OCI-LY7 (cell line): ENCODE measurements around the gene SETD7. TPM values are rescaled to one million over a fixed set of nuclear protein-coding genes. Genes with fewer than 3 reads are reported as not detected.

Experiments
- BruUV-seq: library from RNA; stranded (reverse); fragments of 400-500 nt; replicated peaks from 2 replicates; lab custom pipeline; 2021; lab: Mats Ljungman, UMichigan
- CTCF ChIA-PET: fragments of 300-600 bp; sonication (Branson Sonifier 250); formaldehyde crosslinking; loops from one replicate; lab custom pipeline; 2022; ENCODE audit warnings: antibody characterized with exemption; ENCODE audit not compliant: unreplicated experiment; lab: Charles Lee
- POLR2A ChIA-PET: fragments of 300-600 bp; sonication (Branson Sonifier 250); formaldehyde crosslinking; loops from one replicate; lab custom pipeline; 2022; ENCODE audit warnings: antibody characterized with exemption; lab: Charles Lee
- DNase-seq: peaks from one replicate; pipeline ENCODE4 v3.0.0-alpha.2; 2015; ENCODE audit warnings: low spot score
- H2AFZ ChIP-seq: fragments of 200-600 bp; sonication (generic), shearing (Covaris generic); 2 replicates; pipeline ENCODE4 v1.6.1; 2014; ENCODE audit warnings: mild to moderate bottlenecking, antibody characterized with exemption, low read length, moderate library complexity
- H3K27ac ChIP-seq: fragments of 200-600 bp; sonication (generic); 2 replicates; pipeline ENCODE4 v1.5.1; 2014; ENCODE audit warnings: mixed run types, low read depth, mild to moderate bottlenecking, moderate library complexity, low read length, inconsistent platforms; ENCODE audit not compliant: poor library complexity, severe bottlenecking
- H3K36me3 ChIP-seq: fragments of 200-600 bp; sonication (generic); 2 replicates; pipeline ENCODE4 v1.6.1; 2014; ENCODE audit warnings: mild to moderate bottlenecking, antibody characterized with exemption, low read length, moderate library complexity, mixed read lengths; ENCODE audit not compliant: insufficient read depth
- H3K4me1 ChIP-seq: fragments of 200-600 bp; sonication (generic); 2 replicates; pipeline ENCODE4 v1.5.1; 2014; ENCODE audit warnings: mild to moderate bottlenecking, low read length; ENCODE audit not compliant: insufficient read depth, poor library complexity, severe bottlenecking
- H3K4me2 ChIP-seq: fragments of 200-600 bp; sonication (generic); 2 replicates; pipeline ENCODE4 v1.6.1; 2014; ENCODE audit warnings: mild to moderate bottlenecking, low read length
- H3K4me3 ChIP-seq: fragments of 200-600 bp; sonication (generic); 2 replicates; pipeline ENCODE4 v1.5.1; 2014; ENCODE audit warnings: mild to moderate bottlenecking, low read depth, low read length; ENCODE audit not compliant: poor library complexity, severe bottlenecking
- H3K79me2 ChIP-seq: fragments of 200-600 bp; sonication (generic); 2 replicates; pipeline ENCODE4 v1.6.1; 2016; ENCODE audit warnings: low read depth, mild to moderate bottlenecking, low read length, moderate library complexity, mixed read lengths; ENCODE audit not compliant: insufficient read depth
- H3K9me2 ChIP-seq: fragments of 200-600 bp; sonication (generic); 2 replicates; pipeline ENCODE4 v1.6.1; 2016; ENCODE audit warnings: mild to moderate bottlenecking, low read length, mixed read lengths; ENCODE audit not compliant: insufficient read depth
- H3K9me3 ChIP-seq: fragments of 200-600 bp; sonication (generic); 2 replicates; pipeline ENCODE4 v1.6.1; 2014; ENCODE audit warnings: mild to moderate bottlenecking, mixed run types, low read length, mixed read lengths
- H4K20me1 ChIP-seq: fragments of 200-600 bp; sonication (generic); 2 replicates; pipeline ENCODE4 v1.6.1; 2014; ENCODE audit warnings: mild to moderate bottlenecking, antibody characterized with exemption, low read length, moderate library complexity, mixed read lengths; ENCODE audit not compliant: insufficient read depth
- EZH2phosphoT487 ChIP-seq: fragments of 200-600 bp; sonication (generic); IDR thresholded peaks from 2 replicates; pipeline ENCODE4 v1.6.1; 2018; ENCODE audit warnings: low read depth, borderline replicate concordance, mild to moderate bottlenecking, mixed run types, antibody characterized with exemption, low read length, moderate library complexity, mixed read lengths
- intact Hi-C: fragments of 100-400 bp; cut with micrococcal nuclease; formaldehyde crosslinking; loops from one replicate; pipeline ENCODE4 v1.10.0; 2022; ENCODE audit not compliant: unreplicated experiment
- total RNA-seq, 2 experiments: library from RNA; depleted of rRNA in 1 of 2; stranded (reverse); fragments of >200 nt in 1 of 2; shearing (Covaris generic) in 1 of 2; gene quantifications; 2 replicates each; pipeline ENCODE4 v1.2.3, GENCODE V29; 2014 to 2022
- TF ChIP-seq, protein P1 (sequence below): fragments of 200-600 bp; sonication (generic); conservative IDR thresholded peaks from 2 replicates; pipeline ENCODE4 v1.5.1; 2014; ENCODE audit warnings: mild to moderate bottlenecking, antibody characterized with exemption, low read length, moderate library complexity, mixed read lengths

Gene SETD7
- total RNA-seq, 2 experiments from 2014 or later, result 17.6 to 37.3 TPM

DNA sequence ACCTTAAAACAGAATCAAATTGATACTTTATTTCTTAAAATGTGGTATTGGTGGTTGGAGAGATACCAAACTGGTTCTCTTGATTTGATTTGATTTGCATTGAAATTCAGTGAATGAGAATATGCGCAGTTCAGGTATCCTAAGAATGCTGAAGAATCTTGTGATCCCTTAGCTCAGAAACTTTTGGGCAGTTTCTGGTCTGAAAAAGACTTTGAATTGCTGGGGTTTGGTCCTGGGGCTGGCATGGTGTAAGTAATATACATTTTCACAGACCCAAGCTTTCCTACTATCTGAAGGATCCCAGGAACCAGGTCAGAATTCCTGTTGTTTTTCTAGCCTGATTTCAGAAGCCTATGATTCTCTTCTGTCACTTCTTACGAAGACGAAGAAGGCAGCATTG lies 95.5 kb downstream of the SETD7 start:
- intact Hi-C loops, result no loop called here
- Histone ChIP-seq H3K9me2 (no peaks in the 10 kb centered on the region), H3K4me1 (peaks cover 24% of the 10 kb centered on the region), H3K27ac (no peak overlapping the region), H3K4me3 (no peak overlapping the region), H2AFZ (no peak overlapping the region), H3K4me2 (no peak overlapping the region), H3K79me2 (peaks cover 61% of the 10 kb centered on the region), H4K20me1 (peaks cover 14% of the 10 kb centered on the region; the same call in 1 of the 2 replicates), H3K36me3 (peaks cover 21% of the 10 kb centered on the region), H3K9me3 (no peaks in the 10 kb centered on the region)
- no TSS peak for BruUV-seq
- ChIA-PET CTCF (no interaction called here), POLR2A (interaction anchor here (0.8 kb wide), 3 partner anchors 10 to 44 kb away, joined by 3 read pairs; no protein-coding TSS in a partner anchor)
- TF ChIP-seq, protein P1, sequence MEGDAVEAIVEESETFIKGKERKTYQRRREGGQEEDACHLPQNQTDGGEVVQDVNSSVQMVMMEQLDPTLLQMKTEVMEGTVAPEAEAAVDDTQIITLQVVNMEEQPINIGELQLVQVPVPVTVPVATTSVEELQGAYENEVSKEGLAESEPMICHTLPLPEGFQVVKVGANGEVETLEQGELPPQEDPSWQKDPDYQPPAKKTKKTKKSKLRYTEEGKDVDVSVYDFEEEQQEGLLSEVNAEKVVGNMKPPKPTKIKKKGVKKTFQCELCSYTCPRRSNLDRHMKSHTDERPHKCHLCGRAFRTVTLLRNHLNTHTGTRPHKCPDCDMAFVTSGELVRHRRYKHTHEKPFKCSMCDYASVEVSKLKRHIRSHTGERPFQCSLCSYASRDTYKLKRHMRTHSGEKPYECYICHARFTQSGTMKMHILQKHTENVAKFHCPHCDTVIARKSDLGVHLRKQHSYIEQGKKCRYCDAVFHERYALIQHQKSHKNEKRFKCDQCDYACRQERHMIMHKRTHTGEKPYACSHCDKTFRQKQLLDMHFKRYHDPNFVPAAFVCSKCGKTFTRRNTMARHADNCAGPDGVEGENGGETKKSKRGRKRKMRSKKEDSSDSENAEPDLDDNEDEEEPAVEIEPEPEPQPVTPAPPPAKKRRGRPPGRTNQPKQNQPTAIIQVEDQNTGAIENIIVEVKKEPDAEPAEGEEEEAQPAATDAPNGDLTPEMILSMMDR, result no peak
- TF ChIP-seq EZH2phosphoT487, result no peak
- no peak for DNase-seq

DNA sequence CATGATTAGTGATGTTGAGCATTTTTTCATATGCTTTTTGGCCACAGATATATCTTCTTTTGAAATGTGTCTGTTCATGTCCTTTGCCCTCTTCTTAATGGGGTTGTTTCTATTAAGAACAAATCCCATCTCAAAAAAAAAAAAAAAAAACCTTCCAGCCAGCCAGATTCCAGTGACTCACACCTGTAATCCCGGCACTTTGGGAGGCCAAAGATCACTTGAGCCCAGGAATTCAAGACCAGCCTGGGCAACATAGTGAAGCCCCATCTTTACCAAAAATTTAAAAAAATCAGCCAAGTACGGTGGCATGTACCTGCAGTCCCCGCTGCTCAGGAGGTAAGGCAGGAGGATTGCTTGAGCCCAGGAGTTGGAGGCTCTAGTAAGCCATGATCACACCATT lies 97.0 kb downstream of the SETD7 start:
- TF ChIP-seq, protein P1, result no peak
- TF ChIP-seq EZH2phosphoT487, result no peak
- intact Hi-C loops, result loop anchor here (10.0 kb wide), 1 partner anchor 1214 kb away; the partner anchor contains the start of gene SLC7A11
- H3K79me2 ChIP-seq, result peaks cover 72% of the 10 kb centered on the region
- H4K20me1 ChIP-seq, result peaks cover 22% of the 10 kb centered on the region; the same call in 1 of the 2 replicates
- DNase-seq, result no peak
- H3K36me3 ChIP-seq, result peaks cover 21% of the 10 kb centered on the region
- no TSS peak for BruUV-seq
- ChIA-PET POLR2A (interaction anchor here (0.6 kb wide), 1 partner anchor 1397 kb away, joined by 3 read pairs; no protein-coding TSS in a partner anchor), CTCF (no interaction called here)
- H2AFZ ChIP-seq, result no peak overlapping the region
- H3K4me3 ChIP-seq, result no peak overlapping the region
- H3K27ac ChIP-seq, result no peak overlapping the region
- H3K4me2 ChIP-seq, result no peak overlapping the region
- no peaks in the 10 kb centered on the region for H3K9me2 ChIP-seq
- H3K4me1 ChIP-seq, result peaks cover 32% of the 10 kb centered on the region
- no peaks in the 10 kb centered on the region for H3K9me3 ChIP-seq

DNA sequence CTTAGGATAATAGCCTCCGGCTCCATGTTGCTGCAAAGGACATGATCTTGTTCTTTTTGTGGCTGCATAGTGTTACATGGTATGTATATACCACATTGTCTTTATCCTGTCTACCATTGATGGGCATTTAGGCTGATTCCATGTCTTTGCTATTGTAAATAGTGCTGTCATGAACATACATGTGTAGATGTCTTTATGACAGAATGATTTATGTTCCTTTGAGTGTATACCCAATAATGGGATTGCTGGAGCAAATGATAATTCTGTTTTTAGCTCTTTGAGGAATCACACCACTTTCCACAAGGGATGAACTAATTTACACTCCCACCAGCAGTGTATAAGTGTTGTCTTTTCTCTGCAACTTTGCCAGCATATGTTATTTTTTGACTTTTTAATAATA lies 97.5 kb downstream of the SETD7 start:
- Histone ChIP-seq H4K20me1 (peaks cover 22% of the 10 kb centered on the region; the same call in 1 of the 2 replicates), H3K36me3 (peaks cover 17% of the 10 kb centered on the region), H3K9me3 (no peaks in the 10 kb centered on the region), H3K4me3 (no peak overlapping the region), H3K27ac (no peak overlapping the region), H2AFZ (no peak overlapping the region), H3K4me1 (peaks cover 32% of the 10 kb centered on the region), H3K9me2 (no peaks in the 10 kb centered on the region), H3K79me2 (peaks cover 67% of the 10 kb centered on the region), H3K4me2 (no peak overlapping the region)
- intact Hi-C loops, result loop anchor here (10.0 kb wide), 1 partner anchor 1214 kb away; the partner anchor contains the start of gene SLC7A11
- no peak for TF ChIP-seq EZH2phosphoT487
- TF ChIP-seq, protein P1, result no peak
- no TSS peak for BruUV-seq
- DNase-seq, result no peak
- ChIA-PET POLR2A (interaction anchor here (0.6 kb wide), 1 partner anchor 1397 kb away, joined by 3 read pairs; no protein-coding TSS in a partner anchor), CTCF (no interaction called here)
